Bronchial epithelial cell (primary cell): ENCODE measurements around the gene AKAP14. TPM values are rescaled to one million over a fixed set of nuclear protein-coding genes. Genes with fewer than 3 reads are reported as not detected.
"Not testable (repeated sequence)": the region's sequence is repeated elsewhere in the genome, so short reads cannot be mapped to it uniquely, and the experiment has no call there.

Experiments
- DNase-seq: peaks from one replicate; pipeline ENCODE4 v3.0.0-alpha.2; 2010; ENCODE audit warnings: low read depth
- FAIRE-seq: peaks from 2 replicates; lab custom pipeline; 2011; peaks lifted over from hg19 to GRCh38; lab: Jason Lieb, UNC
- H3K27me3 ChIP-seq: 2 replicates; pipeline ENCODE4 v1.5.1; 2011; ENCODE audit warnings: low read length; ENCODE audit not compliant: control insufficient read depth, insufficient read depth
- H3K36me3 ChIP-seq: 2 replicates; pipeline ENCODE4 v1.5.1; 2011; ENCODE audit warnings: low read length; ENCODE audit not compliant: control insufficient read depth, insufficient read depth
- H3K4me3 ChIP-seq: 2 replicates; pipeline ENCODE4 v1.5.1; 2011; ENCODE audit warnings: mild to moderate bottlenecking, low read depth, low read length, control low read depth
- total RNA-seq: library from RNA; depleted of rRNA; stranded (reverse); fragments of >200 nt; gene quantifications from 2 replicates; pipeline ENCODE4 v1.2.1, GENCODE V29; 2014
- TF ChIP-seq, protein P1 (sequence below): IDR thresholded peaks from 2 replicates; pipeline ENCODE4 v1.5.1; 2011; ENCODE audit warnings: mild to moderate bottlenecking, moderate library complexity, low read length, control low read depth, inconsistent platforms; ENCODE audit not compliant: insufficient read depth, severe bottlenecking

AKAP14 gene
- total RNA-seq, 1 donor from 2014 or later: not detected

DNA sequence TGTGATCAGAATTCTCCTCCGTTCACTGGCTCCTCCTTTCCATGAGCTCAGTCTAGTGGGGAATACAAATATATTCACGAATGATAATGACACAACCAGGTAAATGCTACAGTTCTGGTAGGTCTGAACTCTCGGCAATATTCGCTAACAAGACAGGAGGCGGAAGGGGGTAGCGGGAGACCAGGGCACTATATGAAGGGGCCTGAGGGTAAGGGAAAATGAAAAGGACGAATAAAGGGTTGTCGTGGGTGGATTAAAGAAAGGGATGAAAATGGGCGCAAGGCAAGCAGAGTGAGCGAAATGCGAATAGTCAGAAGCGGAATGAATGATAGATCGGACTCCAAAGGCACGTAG is 47.1 kb downstream of the AKAP14 start:
- no peaks in the 10 kb centered on the region for H3K36me3 ChIP-seq
- TF ChIP-seq, protein P1, sequence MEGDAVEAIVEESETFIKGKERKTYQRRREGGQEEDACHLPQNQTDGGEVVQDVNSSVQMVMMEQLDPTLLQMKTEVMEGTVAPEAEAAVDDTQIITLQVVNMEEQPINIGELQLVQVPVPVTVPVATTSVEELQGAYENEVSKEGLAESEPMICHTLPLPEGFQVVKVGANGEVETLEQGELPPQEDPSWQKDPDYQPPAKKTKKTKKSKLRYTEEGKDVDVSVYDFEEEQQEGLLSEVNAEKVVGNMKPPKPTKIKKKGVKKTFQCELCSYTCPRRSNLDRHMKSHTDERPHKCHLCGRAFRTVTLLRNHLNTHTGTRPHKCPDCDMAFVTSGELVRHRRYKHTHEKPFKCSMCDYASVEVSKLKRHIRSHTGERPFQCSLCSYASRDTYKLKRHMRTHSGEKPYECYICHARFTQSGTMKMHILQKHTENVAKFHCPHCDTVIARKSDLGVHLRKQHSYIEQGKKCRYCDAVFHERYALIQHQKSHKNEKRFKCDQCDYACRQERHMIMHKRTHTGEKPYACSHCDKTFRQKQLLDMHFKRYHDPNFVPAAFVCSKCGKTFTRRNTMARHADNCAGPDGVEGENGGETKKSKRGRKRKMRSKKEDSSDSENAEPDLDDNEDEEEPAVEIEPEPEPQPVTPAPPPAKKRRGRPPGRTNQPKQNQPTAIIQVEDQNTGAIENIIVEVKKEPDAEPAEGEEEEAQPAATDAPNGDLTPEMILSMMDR: no peak
- H3K4me3 ChIP-seq: peak overlapping the region; percentile 60
- no peak for FAIRE-seq
- DNase-seq: peak; percentile 22
- H3K27me3 ChIP-seq: no peaks in the 10 kb centered on the region

DNA sequence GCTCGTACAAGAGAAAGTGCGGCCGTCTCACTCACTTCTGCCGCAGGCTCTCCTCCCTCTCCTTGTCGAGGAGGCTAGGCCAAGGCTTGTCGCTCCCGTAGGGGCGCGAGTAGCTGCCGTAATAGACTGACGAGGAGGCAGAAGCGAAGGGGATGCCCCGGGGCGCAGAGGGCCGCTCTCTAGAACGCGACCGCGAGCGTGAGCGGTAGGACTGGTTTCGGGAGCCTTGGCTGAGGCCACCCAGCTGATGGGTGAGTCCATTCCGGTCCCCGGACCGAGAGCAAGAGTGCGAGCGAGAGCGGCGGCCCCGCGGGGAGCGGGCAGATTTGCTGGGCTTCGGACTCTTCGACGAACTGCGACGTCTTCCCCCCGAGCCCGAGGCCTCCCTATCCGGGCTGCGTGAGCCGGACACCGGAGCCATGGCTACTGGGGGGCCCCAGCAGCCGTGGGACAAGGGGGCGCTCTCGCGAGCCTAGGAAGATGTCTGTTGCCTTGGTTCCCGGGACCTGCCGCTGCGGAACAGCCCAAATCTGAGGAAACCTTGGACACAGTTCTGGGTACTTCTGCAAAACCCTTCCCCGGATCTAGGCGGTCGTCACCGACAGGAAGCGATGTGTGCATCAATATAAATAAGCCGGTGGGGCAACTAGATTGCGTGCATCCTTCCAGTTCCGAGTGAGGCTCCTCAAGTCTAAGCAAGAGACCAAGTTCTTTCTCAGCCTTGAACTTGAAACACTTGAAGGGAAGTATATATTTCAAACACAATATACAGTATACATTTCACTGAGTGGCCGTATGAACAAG is 47.7 kb downstream of the AKAP14 start, which contains the start of gene NKAP:
Gene NKAP (minus strand): TSS at position 567 of the 804 bp plus-strand sequence. CDS start 146 bp downstream, at position 421.
- Histone ChIP-seq H3K4me3 (peak within 1 kb of the TSS; percentile 60), H3K36me3 (no peaks in the 10 kb centered on the region), H3K27me3 (no peaks in the 10 kb centered on the region)
- FAIRE-seq (peak; percentile 79), DNase-seq (peak; percentile 84)
- TF ChIP-seq, protein P1: peak; percentile 4

DNA sequence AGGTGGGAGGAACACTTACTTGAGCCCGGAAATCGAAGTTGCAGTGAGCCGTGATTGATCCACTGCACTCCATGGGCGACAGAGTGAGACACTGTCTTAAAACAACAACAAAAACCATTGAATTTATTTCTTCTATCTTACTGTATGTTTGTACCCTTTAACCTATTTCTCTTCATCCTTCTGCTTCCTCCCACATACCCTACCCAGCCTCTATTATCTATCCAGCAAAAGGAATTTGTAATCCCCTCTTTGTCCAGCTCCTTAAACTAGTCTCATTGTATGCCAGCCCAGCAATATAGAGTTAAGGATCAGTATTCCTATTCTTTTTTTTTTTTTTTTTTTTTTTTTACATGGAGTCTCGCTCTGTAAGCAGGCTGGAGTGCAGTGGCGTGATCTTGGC is 49.8 kb downstream of the AKAP14 start:
- TF ChIP-seq, protein P1: no peak
- DNase-seq (no peak), FAIRE-seq (no peak)
- Histone ChIP-seq H3K4me3 (no peak overlapping the region), H3K36me3 (no peaks in the 10 kb centered on the region), H3K27me3 (no peaks in the 10 kb centered on the region)

DNA sequence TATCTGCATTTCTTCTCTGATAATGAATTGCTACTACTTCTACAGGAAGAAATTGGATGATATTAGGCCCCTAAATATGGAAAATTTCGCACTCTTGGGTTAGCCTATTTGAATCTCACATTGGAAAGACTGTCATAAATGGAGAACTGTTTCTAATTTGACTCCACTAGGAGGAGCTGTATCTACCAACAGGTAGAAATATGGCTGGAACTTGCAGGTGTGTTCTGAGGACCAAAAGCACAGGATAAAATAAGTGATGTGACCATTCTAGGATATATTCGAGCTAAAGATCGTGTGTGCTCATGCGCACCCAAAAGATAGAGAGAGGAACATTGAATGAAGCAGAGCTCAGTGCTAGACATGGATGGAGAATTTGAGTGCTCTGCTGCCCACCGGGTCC is 52.7 kb downstream of the AKAP14 start:
- DNase-seq (no peak), FAIRE-seq (no peak)
- Histone ChIP-seq H3K36me3 (no peaks in the 10 kb centered on the region), H3K27me3 (no peaks in the 10 kb centered on the region), H3K4me3 (no peak overlapping the region)
- TF ChIP-seq, protein P1: no peak

DNA sequence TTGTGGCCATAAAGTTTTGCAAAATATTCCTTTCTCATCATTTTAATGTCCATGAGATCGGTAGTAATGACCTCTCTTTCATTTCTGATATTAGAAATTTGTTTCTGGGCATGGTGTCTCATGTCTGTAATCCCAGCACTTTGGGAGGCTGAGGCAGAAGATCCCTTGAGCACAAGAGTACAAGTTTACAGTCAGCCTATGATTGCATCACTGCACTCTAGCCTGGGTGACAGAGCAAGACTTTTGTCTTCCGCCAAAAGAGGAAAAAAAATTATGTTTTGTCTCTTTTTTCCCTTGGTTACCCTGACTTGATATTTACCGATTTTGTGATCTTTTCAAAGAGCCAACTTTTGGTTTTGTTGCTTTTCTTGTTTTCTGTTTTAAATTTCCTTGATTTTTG is 58.7 kb downstream of the AKAP14 start:
- TF ChIP-seq, protein P1: no peak
- no peak for FAIRE-seq

DNA sequence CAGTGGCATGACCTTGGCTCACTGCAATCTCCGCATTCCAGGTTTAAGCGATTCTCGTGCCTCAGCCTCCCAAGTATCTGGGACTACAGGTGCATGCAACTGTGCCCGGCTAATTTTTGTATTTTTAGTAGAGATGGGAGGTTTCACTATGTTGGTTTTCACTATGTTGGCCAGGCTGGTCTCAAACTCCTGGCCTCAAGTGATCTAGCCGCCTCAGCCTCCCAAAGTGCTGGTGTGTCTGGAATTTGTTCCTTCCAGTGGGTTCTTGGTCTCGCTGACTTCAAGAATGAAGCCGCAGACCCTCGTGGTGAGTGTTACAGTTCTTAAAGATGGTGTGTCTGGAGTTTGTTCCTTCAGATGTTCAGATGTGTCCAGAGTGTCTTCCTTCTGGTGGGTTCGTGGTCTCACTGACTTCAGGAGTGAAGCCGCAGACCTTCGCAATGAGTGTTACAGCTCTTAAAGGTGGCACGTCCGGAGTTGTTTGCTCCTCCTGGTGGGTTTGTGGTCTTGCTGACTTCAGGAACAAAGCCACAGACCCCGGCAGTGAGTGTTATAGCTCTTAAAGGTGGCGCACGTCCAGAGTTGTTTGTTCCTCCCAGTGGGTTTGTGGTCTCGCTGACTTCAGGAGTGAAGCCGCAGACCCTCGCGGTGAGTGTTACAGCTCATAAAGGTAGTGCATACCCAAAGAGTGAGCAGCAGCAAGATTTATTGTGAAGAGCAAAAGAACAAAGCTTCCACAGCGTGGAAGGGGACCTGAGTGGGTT is 60.3 kb downstream of the AKAP14 start:
- not testable (repeated sequence) for H3K36me3 ChIP-seq, FAIRE-seq, H3K4me3 ChIP-seq, H3K27me3 ChIP-seq, DNase-seq

More for the DNA sequence above, 58.7 kb downstream of the AKAP14 start:
- Histone ChIP-seq H3K36me3 (no peaks in the 10 kb centered on the region), H3K27me3 (no peaks in the 10 kb centered on the region), H3K4me3 (no peak overlapping the region)
- no peak for DNase-seq
